ENCODE results near the gene PRDM16.

- TF ChIP-seq CTCF (IDR thresholded peaks at IDR 0.05; ENCODE audit: borderline replicate concordance, extremely low read depth, low read length, poor library complexity, severe bottlenecking) (no peak), EZH2 (IDR thresholded peaks at IDR 0.05; ENCODE audit: borderline replicate concordance, low read depth, low read length, severe bottlenecking) (no peak)
Measured at GRCh38 chr1:3106216-3106615, 37.2 kb downstream of the PRDM16 start.
